GM19240 (cell line): ENCODE data around the gene PCDHGA7.
"Not testable (repeated sequence)": the region's sequence is repeated elsewhere in the genome, so short reads cannot be mapped to it uniquely, and the experiment has no call there.

ENCODE experiments used
- DNase-seq: peaks from one replicate; pipeline ENCODE4 v3.0.0; 2011; ENCODE audit warnings: low spot score; ENCODE audit not compliant: insufficient read length

PCDHGA7 gene

GRCh38 chr5:141422742-141423291, 40.3 kb downstream of the PCDHGA7 start:
- no peak for DNase-seq

- no peak for DNase-seq
Measured at GRCh38 chr5:141427783-141428426, 45.4 kb downstream of the PCDHGA7 start.

- DNase-seq = no peak
Measured at GRCh38 chr5:141430332-141431113, 48.0 kb downstream of the PCDHGA7 start, which contains the start of gene PCDHGA12. Gene PCDHGA12, plus strand, starts transcription at chr5:141430507. Its CDS starts 253 bp downstream, at chr5:141430760.

- DNase-seq = no peak
Measured at GRCh38 chr5:141431286-141431685, 48.7 kb downstream of the PCDHGA7 start.

GRCh38 chr5:141432308-141432707, 49.8 kb downstream of the PCDHGA7 start:
- not testable (repeated sequence) for DNase-seq

- DNase-seq = not testable (repeated sequence)
Measured at GRCh38 chr5:141432726-141433125, 50.2 kb downstream of the PCDHGA7 start.

- no peak for DNase-seq
Measured at GRCh38 chr5:141434006-141434405, 51.5 kb downstream of the PCDHGA7 start.
